NCI-H1092 (cell line): ENCODE measurements around the gene PAQR9.
"Not testable (repeated sequence)": the region's sequence is repeated elsewhere in the genome, so short reads cannot be mapped to it uniquely, and the experiment has no call there.

ENCODE experiments used
- DNase-seq: peaks from one replicate; lab custom pipeline; 2025; lab: John Stamatoyannopoulos, UW

The PAQR9 gene

DNA sequence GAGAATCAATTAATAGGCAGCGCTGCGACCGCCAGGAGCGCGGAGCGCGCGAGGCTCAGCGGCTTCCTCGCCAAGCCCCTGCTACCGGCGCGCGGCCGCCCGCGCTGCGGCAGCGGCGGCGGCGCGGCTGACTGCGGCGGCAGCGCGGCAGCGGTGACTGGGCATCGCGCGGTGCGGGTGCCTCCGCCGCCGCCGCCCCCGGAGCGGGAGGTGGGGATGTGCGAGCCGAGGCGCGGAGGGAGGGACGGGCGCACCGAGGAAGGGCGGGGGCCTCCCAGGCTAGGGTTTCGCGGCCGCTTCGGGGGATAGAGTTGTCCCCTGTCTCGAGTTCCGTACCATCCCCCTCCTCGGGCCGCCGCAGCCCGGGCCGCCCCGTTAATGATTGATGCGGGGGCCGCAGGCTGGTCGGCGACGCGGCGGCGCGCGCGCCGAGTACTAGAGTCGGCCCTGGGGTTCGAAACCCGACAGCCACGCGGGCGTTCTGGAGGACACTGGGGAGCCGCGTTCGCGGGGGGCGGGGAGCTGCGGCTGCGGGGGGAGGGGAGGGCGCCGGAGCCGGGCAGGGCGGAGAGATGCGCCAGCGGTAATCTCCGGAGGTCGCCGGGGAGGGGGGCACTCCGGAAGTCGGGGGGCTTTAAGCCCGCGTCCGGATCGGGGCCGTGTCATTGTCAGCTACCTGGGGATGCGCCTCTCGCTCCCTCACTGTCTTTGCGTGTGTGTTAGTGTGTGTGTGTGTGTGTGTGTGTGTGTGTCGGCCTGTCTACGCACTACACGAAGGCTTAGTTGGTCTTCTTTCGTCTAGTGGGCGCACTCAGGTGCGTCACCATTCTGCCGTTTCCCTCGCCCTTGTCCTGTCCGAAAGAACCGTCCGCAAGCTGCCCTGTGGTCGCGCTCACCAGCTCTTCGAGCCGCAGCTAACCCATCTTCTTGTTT, at the start of gene PAQR9:
Gene PAQR9 (minus strand): TSS at position 159 of the 933 bp plus-strand sequence. CDS start 338 bp downstream, outside the sequence.
- DNase-seq, result no peak

DNA sequence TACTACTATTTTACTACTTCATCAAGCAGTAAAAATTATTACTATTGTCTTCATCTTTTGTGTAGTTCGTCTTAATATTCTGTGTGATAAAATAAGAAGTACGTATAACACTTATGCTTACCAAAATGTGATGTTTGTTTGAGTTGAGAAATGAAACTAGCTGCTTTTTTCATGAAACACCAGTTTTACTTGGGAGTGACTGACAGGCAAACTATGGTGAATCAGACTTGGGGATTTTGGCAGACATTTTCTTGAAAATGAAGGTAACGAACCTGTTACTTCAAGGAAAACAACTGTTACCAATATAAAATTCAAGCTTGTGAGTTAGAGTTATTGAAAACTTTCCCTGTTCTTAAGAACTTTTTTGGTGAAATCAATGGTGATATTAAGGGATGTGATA, 48.2 kb upstream of the PAQR9 start:
- no peak for DNase-seq

GRCh38 chr3:143010024-143010423, 46.5 kb upstream of the PAQR9 start:
- no peak for DNase-seq

- DNase-seq, result no peak
These were observed 41.3 kb upstream of the PAQR9 start for GRCh38 chr3:143004823-143005222.

DNA sequence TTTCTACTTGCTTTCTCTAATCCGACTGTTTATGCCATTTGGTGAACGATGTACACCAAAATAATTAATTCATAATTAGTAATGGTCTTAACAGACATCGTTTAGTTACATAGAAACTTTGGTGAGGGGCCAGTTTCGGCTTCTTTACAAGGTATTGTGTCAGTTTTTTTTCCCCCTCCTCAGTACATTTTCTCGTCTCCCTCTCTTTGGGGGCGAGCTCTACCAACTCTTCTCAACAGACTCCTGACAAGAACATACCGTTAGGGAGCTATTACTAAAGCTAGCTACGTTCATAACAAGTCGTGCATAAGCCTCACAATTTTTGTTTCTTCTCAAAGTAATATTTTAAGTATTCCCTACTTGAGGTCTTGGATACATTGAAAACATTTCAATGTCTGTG, 39.3 kb upstream of the PAQR9 start:
- no peak for DNase-seq

- DNase-seq, result no peak
These were observed 38.7 kb upstream of the PAQR9 start for GRCh38 chr3:143002083-143002712.

GRCh38 chr3:143001369-143002082, 38.1 kb upstream of the PAQR9 start, which contains the start of gene U2SURP:
U2SURP (plus strand) TSS chr3:143001570; CDS start chr3:143001629, 59 bp downstream.
- peak; percentile 96 for DNase-seq

- no peak for DNase-seq
These were observed 37.5 kb upstream of the PAQR9 start for GRCh38 chr3:143001034-143001368.

DNA sequence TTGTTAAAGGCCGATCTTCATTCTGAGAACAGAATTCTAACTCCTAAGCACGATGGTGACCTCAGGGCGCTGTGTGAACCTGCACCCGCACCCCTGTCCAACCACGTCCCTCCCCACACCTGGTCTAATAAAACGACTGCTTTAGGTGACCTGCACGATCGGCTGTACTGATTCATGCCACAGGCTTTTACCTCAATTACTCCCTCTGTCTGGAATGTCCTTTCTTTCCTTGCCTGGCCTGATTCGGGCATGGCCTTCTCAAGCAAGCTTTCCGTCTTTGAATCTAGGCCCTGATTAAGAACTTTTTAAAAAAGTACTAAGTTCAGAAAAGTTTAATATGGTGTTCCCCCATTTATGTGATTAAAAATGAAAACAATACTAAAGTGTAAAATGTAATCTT, 37.1 kb upstream of the PAQR9 start:
- DNase-seq, result no peak

DNA sequence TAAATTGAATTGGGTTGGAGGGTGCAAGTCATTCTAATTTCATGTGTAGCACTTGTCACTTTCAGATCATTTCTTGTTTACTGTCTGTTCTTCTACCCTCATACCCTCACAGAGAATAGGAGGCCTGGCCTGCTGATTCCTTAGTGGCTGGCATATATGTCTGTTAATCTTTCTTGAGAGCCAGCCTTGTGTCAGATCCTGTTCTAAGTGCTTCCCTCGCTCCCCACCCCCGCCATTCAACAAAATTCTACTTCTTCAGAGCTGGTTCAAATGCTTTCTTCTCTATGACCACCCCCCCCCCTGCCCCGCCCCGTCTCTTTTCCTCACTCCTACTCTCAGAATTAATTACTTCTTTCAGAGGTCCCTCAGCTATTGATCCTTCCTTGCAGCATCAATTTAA, 36.4 kb upstream of the PAQR9 start:
- no peak for DNase-seq

DNA sequence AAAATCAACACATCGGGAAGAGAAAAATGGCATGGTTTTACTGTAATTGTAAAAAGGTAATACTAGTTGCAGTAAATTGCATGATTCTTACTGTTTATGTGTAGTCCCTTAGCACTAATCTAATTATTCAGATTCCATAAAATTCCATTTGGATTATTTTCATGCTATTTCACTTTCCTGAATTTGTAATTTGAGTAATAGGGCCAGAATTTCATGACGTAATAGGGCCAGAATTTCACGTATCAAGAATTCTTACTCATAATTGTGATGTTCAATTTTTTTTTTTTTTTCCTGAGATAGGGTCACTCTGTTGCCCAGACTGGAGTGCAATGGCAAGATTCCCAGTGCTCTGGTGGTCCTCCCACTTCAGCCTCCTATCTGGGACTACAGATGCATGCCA, 35.0 kb upstream of the PAQR9 start:
- no peak for DNase-seq

DNA sequence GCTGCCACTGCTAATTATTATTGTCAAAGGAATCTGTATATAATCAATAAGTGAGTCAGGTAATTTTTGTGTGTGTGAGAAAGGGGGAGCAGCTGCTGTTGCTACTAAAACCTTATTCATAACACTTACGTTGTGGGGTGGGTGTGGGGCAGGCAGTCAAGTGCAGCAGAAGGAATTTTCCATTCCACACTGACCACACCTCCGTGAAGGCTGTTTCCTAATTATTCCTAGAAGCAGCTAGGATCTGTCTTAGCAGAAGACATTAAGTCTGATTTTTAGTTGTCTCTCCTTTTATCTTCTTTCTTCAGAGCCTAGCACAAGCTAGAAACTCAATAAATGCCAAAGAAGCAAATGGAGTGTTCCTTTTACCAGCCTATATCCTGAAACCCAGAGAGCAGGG, 33.9 kb upstream of the PAQR9 start:
- no peak for DNase-seq

DNA sequence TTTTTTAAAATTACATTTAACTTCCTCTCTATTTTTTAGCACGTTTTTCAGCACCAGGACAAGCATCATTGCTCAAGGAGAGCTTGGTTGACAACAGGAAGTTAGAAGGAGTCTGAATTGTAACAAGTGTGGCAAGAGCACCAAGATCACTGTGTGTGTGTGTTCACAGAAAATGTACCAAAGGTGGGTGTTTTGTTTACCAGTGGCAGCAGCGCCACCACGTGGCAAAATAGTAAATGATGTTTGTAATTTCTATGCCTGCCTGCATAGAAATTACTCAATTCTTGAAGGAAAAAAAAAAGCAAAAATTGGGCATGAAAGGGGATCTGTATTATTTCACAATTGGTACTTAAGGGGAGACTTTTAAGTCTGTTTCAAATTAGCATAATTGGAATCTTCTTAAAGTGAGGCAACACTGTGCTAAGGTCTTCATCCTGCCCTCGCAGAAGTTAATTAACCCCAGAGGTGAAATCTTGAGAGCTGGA, 30.5 kb upstream of the PAQR9 start:
- peak; percentile 27 for DNase-seq

DNA sequence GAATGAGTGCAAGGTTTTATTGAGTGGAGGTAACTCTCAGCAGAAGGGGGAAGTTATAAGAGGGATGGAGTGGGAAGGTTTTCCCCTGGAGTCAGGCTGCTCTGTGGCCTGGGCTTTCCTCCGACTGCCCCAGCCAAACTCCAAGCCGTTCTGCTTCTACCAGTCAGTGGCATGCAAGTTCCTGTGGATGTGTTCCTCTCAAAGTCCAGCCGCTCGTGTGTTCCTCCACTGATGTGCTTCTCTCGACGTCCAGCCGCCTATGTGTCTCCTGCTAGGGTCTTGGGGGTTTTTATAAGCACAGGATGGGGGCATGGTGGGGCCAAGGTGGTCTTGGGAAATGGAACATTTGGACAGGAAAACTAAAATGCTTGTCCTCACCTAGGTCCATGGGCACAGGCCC, 28.8 kb upstream of the PAQR9 start:
- no peak for DNase-seq

DNA sequence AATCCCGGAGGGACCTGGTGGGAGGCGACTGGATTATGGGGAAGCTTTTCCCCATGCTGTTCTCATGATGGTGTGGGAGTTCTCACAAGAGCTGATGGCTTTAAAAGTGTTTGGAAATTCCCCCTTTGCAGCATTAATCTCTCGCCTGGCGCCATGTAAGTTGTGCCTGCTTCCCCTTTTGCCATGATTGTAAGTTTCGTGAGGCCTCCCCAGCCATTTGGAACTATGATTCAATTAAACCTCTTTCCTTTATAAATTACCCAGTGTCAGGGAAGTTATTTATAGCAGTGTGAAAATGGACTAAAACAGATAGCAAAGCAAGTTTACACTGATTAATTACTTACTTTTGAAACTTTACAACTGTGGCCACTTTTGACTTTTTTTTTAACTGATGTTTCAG, 27.2 kb upstream of the PAQR9 start:
- no peak for DNase-seq

GRCh38 chr3:142988826-142989225, 25.4 kb upstream of the PAQR9 start:
- not testable (repeated sequence) for DNase-seq

DNA sequence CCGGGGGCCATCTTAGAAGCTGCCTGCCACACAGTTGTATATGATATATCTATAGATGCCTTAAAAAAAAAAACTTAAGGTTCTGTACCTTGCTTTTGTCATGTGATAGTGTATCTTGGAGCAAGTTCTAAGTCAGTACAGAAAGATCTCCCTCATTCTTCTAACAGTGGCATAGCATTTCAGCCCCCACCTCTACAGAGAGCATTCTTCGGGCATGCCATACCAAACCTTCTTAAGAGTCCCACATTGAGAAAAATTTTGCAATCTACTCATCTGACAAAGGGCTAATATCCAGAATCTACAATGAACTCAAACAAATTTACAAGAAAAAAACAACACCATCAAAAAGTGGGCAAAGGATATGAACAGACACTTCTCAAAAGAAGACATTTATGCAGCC, 24.7 kb upstream of the PAQR9 start:
- DNase-seq, result not testable (repeated sequence)

GRCh38 chr3:142987707-142988106, 24.2 kb upstream of the PAQR9 start:
- no peak for DNase-seq

DNA sequence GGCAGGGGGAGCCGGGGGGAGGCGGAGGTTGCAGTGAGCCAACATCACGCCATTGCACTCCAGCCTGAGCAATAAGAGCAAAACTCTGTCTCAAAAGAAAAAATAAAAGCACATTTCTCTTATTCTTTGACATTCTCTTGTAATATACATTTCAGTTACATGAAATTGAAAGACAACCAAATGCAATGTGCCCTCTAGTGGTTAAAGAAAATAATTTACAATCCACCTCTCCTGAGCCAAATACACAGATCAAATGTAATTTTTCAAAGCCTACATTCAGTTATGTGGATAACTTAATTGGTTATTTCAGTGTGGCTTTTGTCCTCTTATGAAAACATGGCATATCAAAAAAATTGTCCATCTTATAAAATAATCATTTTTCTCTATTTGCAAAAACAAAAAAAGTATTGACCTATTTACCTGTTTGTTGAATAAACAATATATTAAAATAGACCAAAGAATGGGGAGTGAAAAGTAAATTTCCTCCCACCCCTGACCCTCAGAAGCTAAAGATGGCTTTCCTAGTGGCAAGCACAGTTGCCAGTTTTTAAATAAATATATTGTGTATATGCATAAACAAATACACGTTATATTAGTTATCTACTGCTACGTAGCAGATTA, 23.7 kb upstream of the PAQR9 start:
- no peak for DNase-seq

DNA sequence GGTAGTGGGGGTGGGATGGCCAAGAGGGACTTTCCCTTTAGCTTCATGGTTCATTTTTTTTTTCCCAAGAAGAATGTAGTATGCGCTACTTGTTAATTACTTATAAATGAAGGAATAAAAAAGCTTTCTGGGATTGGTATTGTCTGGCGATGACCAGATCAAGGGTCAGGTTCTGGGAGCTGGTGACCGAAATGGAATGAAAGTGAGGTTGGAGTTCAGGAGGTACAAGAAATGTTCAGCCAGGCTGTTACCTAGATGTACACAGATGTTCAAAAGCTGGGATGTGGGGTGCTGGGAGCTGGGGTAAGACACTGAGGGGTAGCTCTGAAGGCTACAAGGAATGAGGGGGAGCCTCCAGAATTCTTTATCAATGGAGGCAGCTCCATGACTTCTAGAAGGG, 20.8 kb upstream of the PAQR9 start:
- DNase-seq, result no peak

DNA sequence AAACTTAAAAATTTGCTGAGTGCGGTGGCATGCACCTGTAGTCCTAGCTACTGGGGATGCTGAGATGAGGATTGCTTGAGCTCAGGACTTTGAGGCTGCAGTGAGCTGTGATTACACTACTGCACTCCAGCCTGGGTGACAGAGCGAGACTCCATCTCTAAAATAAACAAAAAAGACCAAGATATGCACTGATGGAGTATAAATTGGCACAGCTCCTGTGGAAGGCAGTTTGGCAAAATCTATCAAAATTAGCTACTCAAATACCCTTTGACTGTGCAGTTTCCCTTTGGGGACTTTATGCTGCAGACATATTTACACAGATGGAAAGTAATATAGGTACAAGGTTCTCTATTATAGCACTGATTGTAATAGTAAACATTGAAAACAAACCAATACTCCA, 19.8 kb upstream of the PAQR9 start:
- DNase-seq, result no peak
